ENCODE measurements around the gene TMCO4.
"Not testable (repeated sequence)": the region's sequence is repeated elsewhere in the genome, so short reads cannot be mapped to it uniquely, and the experiment has no call there.

Gene TMCO4

GRCh38 chr1:19651141-19651737, 148.5 kb downstream of the TMCO4 start:
- peak; percentile 55 to 66 for DNase-seq

- no peak for DNase-seq
These were observed 149.1 kb downstream of the TMCO4 start for GRCh38 chr1:19650416-19651140.

GRCh38 chr1:19648689-19649088, 151.0 kb downstream of the TMCO4 start:
- DNase-seq: peak in 1 of 2 experiments; percentile 51

GRCh38 chr1:19648239-19648638, 151.5 kb downstream of the TMCO4 start:
- DNase-seq: no peak

- DNase-seq: peak in 1 of 2 experiments; percentile 40
These were observed 152.1 kb downstream of the TMCO4 start for GRCh38 chr1:19647643-19648042.

- DNase-seq: peak in 1 of 2 experiments; percentile 29
These were observed 153.1 kb downstream of the TMCO4 start for GRCh38 chr1:19646377-19647319.

- DNase-seq: no peak
These were observed 154.1 kb downstream of the TMCO4 start for GRCh38 chr1:19645411-19646251.

- DNase-seq: peak; percentile 67 to 74
These were observed 154.9 kb downstream of the TMCO4 start for GRCh38 chr1:19644681-19645410.

GRCh38 chr1:19644395-19644680, 155.4 kb downstream of the TMCO4 start:
- no peak for DNase-seq

GRCh38 chr1:19643602-19644394, 155.9 kb downstream of the TMCO4 start, which contains the start of gene NBL1:
Gene NBL1, plus strand, starts transcription at chr1:19644311. Its CDS starts 10,720 bp downstream, at chr1:19655031.
- DNase-seq: peak; percentile 71 to 81

GRCh38 chr1:19643121-19643520, 156.6 kb downstream of the TMCO4 start:
- no peak for DNase-seq

- DNase-seq: no peak
These were observed 159.1 kb downstream of the TMCO4 start for GRCh38 chr1:19640363-19641316.

- DNase-seq: no peak
These were observed 159.7 kb downstream of the TMCO4 start for GRCh38 chr1:19639999-19640362.

GRCh38 chr1:19639228-19639627, 160.5 kb downstream of the TMCO4 start:
- DNase-seq: not testable (repeated sequence)

- no peak for DNase-seq
These were observed 162.1 kb downstream of the TMCO4 start for GRCh38 chr1:19637606-19638005.

GRCh38 chr1:19636749-19637148, 163.0 kb downstream of the TMCO4 start:
- DNase-seq: not testable (repeated sequence)

GRCh38 chr1:19636065-19636464, 163.7 kb downstream of the TMCO4 start:
- no peak for DNase-seq

- DNase-seq: no peak
These were observed 164.1 kb downstream of the TMCO4 start for GRCh38 chr1:19635646-19636045.

- DNase-seq: not testable (repeated sequence)
These were observed 164.7 kb downstream of the TMCO4 start for GRCh38 chr1:19635064-19635463.

- no peak for DNase-seq
These were observed 166.6 kb downstream of the TMCO4 start for GRCh38 chr1:19633106-19633505.

Measured in activated T-cell treated with anti-CD3 and anti-CD28 coated beads, Interleukin-2, amount 50 U/mL, for 48 hours (primary cell).